GDM1 (cell line): ENCODE measurements around the gene R3HDM1.
"Not testable (repeated sequence)": the region's sequence is repeated elsewhere in the genome, so short reads cannot be mapped to it uniquely, and the experiment has no call there.

Source experiments
- DNase-seq: peaks from one replicate; lab custom pipeline; 2025; lab: John Stamatoyannopoulos, UW

The R3HDM1 gene

DNA sequence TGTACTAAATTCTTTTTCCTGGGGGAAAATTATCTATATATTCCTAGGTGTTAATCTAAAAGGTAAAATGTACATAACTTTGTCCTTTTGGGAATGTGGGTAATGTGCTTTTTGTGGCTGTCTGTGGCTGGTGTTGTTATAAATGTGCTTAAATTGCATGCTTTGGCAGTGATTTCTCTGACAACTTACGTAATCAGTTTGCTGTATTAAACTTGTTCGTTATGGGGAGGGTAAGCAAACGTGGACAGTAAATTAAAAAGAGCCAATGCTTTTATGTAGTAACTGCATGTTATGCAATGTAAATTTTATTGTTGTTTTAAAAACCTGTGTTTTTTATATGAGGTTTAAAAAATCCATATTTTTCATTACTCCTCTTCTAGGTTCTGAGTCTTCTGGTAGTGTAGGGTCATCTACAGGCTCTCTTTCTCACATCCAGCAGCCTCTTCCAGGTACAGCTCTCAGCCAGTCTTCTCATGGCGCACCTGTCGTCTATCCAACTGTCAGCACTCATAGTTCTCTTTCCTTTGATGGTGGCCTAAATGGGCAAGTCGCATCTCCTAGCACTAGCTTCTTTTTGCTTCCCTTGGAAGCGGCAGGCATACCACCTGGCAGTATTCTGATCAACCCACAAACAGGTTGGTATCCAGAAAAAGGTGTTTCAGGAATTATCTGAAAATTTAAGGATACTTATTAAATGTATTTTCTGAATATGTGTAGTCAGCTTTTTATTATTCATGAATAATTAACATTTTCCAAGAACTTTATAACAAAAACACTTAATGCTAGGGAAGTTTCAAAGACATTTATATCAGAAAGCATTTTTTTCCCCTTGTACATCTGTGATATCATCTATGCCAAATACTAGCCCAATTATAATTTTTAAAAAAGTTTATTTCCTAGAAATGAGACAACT is 110.1 kb downstream of the R3HDM1 start:
- no peak for DNase-seq

- no peak for DNase-seq
Observed at GRCh38 chr2:135647836-135648579, 116.7 kb downstream of the R3HDM1 start.

GRCh38 chr2:135650721-135651120 is 119.4 kb downstream of the R3HDM1 start:
- DNase-seq = no peak

DNA sequence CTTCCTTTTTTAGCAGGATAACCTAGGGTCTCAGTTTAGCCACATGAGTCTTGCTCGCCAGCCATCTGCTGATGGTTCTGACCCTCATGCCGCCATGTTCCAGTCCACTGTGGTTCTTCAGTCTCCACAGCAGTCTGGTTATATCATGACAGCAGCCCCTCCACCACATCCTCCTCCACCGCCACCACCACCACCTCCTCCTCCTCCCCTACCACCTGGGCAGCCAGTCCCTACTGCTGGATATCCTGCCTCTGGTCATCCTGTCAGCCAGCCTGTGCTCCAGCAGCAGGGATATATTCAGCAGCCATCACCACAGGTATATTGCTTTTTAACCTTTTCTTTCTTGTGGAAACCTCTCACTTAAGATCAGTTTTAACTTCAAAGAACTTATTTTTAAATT is 120.4 kb downstream of the R3HDM1 start:
- no peak for DNase-seq

DNA sequence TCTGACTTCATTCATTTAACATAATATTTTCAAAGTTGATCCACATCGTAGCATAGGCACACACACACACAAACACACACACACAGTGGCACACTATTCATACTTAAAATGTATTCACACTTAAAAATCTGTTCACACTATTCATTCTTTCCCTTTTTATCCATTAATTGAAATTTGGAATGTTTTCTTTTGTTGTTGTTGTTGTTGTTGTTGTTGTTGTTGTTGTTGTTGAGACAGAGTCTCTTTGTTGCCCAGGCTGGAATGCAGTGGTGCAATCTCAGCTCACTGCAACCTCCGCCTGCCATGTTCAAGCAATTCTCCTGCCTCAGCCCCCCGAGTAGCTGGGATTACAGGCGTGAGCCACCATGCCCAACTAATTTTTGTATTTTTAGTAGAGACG is 123.0 kb downstream of the R3HDM1 start:
- not testable (repeated sequence) for DNase-seq

- no peak for DNase-seq
Observed at GRCh38 chr2:135657806-135658582, 126.7 kb downstream of the R3HDM1 start.

- DNase-seq = no peak
Observed at GRCh38 chr2:135662088-135662487, 130.8 kb downstream of the R3HDM1 start.

DNA sequence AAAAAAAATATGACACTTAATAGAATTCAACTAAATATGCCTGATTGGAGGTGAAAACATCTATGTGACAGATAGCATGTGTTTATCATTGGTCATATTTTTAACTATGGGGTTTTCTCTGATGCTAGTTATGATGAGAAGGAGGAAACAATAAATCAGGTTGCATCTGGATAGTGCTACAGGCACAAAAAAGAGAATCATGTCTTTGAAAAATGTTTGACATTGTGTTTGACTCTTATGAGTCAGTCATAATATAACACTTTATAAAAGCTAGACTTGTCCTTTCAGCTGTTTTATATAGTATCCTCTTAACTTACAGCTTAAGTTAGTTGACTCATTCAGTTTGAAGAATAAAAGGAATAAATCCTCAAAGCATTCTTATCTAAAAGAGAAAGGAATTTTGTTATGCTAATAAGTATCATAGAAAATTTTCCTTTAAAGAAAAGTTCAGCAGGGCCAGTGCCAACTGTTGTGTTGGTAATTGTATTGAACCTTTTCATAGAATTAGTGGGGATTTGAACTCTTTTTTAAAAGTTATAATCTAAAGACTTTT is 131.9 kb downstream of the R3HDM1 start:
- DNase-seq = no peak

DNA sequence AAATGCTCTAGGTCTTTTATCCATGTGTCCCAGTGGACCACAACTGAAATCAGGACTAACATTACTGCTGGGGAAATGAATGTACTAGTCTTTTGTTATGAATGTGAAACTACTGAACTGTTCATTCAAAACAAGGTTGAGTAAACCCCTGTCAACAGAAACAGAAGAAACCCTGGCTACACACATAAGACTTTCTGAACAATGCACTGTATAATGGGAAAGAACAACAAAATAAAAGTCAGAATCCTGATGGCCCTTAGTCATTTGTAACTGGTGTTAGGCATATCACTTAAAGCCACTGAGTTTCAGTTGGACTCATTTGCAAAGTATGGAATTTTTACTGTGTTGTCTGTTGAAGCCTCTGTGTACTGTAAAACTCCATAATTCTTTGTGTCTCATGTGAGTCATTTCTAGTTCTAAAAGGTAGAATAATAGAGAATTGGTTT is 133.4 kb downstream of the R3HDM1 start:
- no peak for DNase-seq

DNA sequence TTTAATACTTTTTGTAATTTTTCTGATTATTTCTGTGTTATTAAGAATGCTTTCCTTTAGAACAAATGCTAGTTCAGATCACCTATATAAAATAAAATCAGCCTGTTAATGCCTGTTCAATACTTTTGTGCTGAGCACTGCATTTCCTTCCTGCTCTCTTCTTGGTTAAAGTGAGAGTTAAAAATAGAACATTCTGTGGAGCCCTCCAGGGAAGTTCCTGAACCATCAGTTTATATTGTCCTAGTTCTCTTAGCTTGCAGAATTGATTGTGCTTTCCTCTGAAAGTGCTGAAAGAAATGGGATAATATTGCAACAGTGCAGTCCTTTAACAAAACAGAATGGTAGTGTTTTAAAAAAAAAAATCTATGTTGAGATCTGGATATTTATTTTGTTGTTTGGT is 135.8 kb downstream of the R3HDM1 start:
- no peak for DNase-seq

- DNase-seq = no peak
Observed at GRCh38 chr2:135674453-135674852, 143.2 kb downstream of the R3HDM1 start.

DNA sequence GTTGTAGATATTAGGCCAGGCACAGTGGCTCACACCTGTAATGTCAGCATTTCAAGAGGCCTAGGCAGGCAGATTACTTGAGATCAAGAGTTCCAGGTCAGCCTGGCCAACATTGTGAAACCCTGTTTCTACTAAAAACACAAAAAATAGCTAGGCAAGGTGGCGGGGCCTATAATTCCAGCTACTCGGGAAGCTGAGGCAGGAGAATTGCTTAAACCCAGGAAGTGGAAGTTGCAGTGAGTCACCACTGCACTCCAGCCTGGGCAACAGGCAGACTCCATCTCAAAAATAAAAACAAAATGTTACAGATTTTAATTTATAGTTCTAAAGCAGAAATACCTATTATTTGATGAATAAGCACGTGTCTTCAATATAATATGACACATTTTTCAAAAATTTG is 144.7 kb downstream of the R3HDM1 start:
- no peak for DNase-seq

GRCh38 chr2:135679125-135679524 is 147.8 kb downstream of the R3HDM1 start:
- DNase-seq = no peak

DNA sequence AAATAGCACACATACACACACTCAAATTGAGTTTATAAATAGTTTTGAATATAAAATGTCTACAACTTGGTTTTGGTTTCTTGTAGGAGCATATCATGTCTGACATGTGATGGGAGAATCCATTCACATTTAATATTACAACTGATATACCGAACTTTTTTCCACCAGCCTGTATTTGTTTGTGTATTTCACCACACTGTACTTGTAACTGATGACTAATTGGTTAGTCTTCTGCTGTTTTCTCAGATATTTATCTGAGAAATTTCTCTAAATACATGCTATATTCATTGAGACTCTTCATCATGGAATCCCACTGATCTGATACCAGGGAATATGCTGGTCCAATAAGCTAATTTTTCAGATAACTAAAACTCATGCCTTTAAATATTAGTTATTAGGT is 154.1 kb downstream of the R3HDM1 start:
- DNase-seq = no peak

- no peak for DNase-seq
Observed at GRCh38 chr2:135688978-135689377, 157.7 kb downstream of the R3HDM1 start.

DNA sequence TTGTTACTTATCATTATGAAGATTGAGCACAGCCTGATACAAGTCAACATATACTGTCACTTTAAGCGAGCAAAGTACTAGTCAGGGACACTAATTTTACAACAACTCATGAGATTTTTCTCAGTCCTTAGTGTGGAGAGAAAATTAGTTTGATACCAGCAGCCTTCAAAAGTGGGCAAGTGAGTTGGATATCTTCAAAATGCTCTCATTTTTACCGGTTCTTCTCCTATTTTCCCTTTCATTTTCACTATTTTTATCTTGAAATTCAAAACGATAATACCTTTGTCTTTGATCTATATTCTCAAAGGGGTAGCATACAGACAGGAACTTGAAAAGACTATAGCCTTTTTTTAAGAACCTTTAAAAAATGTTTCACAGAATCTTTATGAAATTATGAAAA is 158.4 kb downstream of the R3HDM1 start:
- no peak for DNase-seq

DNA sequence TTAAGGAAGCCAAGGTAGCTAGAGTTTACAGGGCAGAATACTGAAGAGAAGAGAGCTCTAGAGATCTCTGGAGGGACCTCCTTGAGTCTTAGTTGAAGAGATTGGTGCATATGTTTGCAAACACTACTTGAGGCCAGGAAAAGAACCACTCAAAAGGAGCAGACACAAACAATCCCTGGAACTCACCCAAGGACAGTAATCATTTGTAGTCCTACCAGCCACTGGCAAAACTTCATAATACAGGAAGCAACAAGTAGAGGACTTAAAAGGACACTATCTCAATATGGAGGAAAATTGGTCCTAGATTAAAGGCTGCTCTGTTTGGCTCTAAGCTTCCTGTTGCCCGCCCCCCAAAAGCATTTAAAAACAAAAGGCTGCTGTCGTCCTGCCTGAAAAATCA is 163.4 kb downstream of the R3HDM1 start:
- DNase-seq = no peak

- DNase-seq = no peak
Observed at GRCh38 chr2:135698838-135699237, 167.6 kb downstream of the R3HDM1 start.

DNA sequence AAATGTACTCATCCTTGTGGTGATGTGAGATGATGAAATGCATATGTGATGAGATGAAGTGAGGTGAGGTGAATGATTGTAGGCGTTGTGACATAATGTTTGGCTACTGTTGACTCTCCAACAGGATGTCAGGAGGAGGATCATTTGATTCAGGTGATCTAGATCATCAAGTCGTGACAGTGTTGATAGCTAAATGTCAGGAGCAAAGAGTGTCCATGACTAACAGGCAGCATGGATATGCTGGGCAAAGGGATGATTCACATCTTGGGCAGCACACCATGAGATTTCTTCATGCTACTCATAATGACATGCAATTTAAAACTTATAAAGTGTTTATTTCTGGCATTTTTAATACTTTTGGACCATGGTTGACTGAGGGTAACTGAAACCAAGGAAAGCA is 170.2 kb downstream of the R3HDM1 start:
- no peak for DNase-seq

GRCh38 chr2:135703300-135703699 is 172.0 kb downstream of the R3HDM1 start:
- DNase-seq = no peak

DNA sequence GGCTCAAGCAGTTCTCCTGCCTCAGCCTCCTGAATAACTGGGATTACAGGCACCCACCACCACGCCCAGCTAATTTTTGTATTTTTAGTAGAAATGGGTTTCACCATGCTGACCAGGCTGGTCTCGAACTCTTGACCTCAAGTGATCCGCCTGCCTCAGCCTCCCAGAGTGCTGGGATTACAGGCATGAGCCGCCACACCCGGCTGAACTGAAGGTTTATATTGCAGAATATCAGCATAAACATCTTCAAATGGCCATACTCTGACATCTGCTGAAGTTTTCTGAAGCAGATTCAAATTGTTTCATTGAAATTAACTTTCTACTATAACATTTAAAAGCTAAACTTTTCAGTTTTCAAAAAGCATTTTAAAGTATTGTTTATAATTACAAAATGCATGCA is 172.8 kb downstream of the R3HDM1 start:
- not testable (repeated sequence) for DNase-seq

GRCh38 chr2:135708159-135708558 is 176.9 kb downstream of the R3HDM1 start:
- no peak for DNase-seq
